ENCODE results near the gene SNRNP40. TPM values are rescaled to one million over a fixed set of nuclear protein-coding genes. Genes with fewer than 3 reads are reported as not detected.
A peak's percentile ranks its signal among the peaks of the same experiment; 100 is the strongest.

The SNRNP40 gene
- polyA plus RNA-seq (2011; rRNA removed) = 42.1 and 55.2 TPM in 2 replicates
- 45.5 and 57.3 TPM in 2 replicates for polyA minus RNA-seq (2011; rRNA and poly(A)+ RNA removed)

- peak; percentile 99 for DNase-seq (ENCODE audit: low read depth)
Measured at GRCh38 chr1:31296486-31297276, at the start of gene SNRNP40, which contains the start of gene ZCCHC17. TSS of gene SNRNP40 (minus strand) at chr1:31296788. CDS start at chr1:31296751, 37 bp downstream. TSS of gene ZCCHC17 (plus strand) at chr1:31297032. CDS start at chr1:31310099, 13,067 bp downstream.

GRCh38 chr1:31345635-31346034 lies 49.0 kb upstream of the SNRNP40 start:
- Histone ChIP-seq H3K4me3 (ENCODE audit: low read depth, low read length) (no peak overlapping the region), H3K36me3 (ENCODE audit: control insufficient read depth, insufficient read depth, low read length) (peaks cover 2% of the 10 kb centered on the region; the same call in 1 of the 2 replicates), H3K27me3 (ENCODE audit: control insufficient read depth, insufficient read depth, low read length) (no peaks in the 10 kb centered on the region)
- no peak for DNase-seq (ENCODE audit: low read depth)
- CTCF ChIA-PET = no interaction called here
- POLR2A ChIA-PET = no interaction called here
- TF ChIP-seq CTCF (IDR thresholded peaks at IDR 0.05; ENCODE audit: insufficient read depth, low read depth, low read length) = no peak

More at GRCh38 chr1:31296486-31297276, at the start of gene SNRNP40, which contains the start of gene ZCCHC17:
- POLR2A ChIA-PET = interaction anchor here (0.5 to 0.8 kb wide), 3 partner anchors 10 to 101 kb away, joined by 3 to 6 read pairs (median 6); no protein-coding TSS in a partner anchor
- Histone ChIP-seq H3K4me3 (ENCODE audit: low read depth, low read length) (peak within 1 kb of the TSS; percentile 91), H3K27me3 (ENCODE audit: control insufficient read depth, insufficient read depth, low read length) (no peaks in the 10 kb centered on the region), H3K36me3 (ENCODE audit: control insufficient read depth, insufficient read depth, low read length) (peaks cover 3% of the 10 kb centered on the region)
- CTCF ChIA-PET = interaction anchor here (0.6 to 1.5 kb wide), 6 partner anchors 10 to 1175 kb away, joined by 3 to 7 read pairs (median 3); no protein-coding TSS in a partner anchor
- peak; percentile 23; the same call in 1 of the 2 replicates for TF ChIP-seq CTCF (IDR thresholded peaks at IDR 0.05; ENCODE audit: insufficient read depth, low read depth, low read length)

- H3K36me3 ChIP-seq (ENCODE audit: control insufficient read depth, insufficient read depth, low read length) = peaks cover 3% of the 10 kb centered on the region; the same call in 1 of the 2 replicates
- H3K27me3 ChIP-seq (ENCODE audit: control insufficient read depth, insufficient read depth, low read length) = no peaks in the 10 kb centered on the region
- no peak for DNase-seq (ENCODE audit: low read depth)
- TF ChIP-seq CTCF (IDR thresholded peaks at IDR 0.05; ENCODE audit: insufficient read depth, low read depth, low read length) = no peak
- H3K4me3 ChIP-seq (ENCODE audit: low read depth, low read length) = no peak overlapping the region
- CTCF ChIA-PET = interaction anchor here (0.6 kb wide), 1 partner anchor 526 kb away, joined by 3 read pairs; no protein-coding TSS in a partner anchor
- POLR2A ChIA-PET = no interaction called here
Measured at GRCh38 chr1:31344503-31344902, 47.9 kb upstream of the SNRNP40 start.

GRCh38 chr1:31336687-31337467 lies 40.3 kb upstream of the SNRNP40 start:
- POLR2A ChIA-PET = no interaction called here
- Histone ChIP-seq H3K27me3 (ENCODE audit: control insufficient read depth, insufficient read depth, low read length) (no peaks in the 10 kb centered on the region), H3K4me3 (ENCODE audit: low read depth, low read length) (no peak overlapping the region), H3K36me3 (ENCODE audit: control insufficient read depth, insufficient read depth, low read length) (0 out of 2 replicates have a peak, but pooled peaks cover 1% of the 10 kb centered on the region)
- CTCF ChIA-PET = interaction anchor here (1.1 to 3.0 kb wide), 3 partner anchors 10 to 154 kb away, joined by 3 to 34 read pairs (median 5); no protein-coding TSS in a partner anchor
- no peak for TF ChIP-seq CTCF (IDR thresholded peaks at IDR 0.05; ENCODE audit: insufficient read depth, low read depth, low read length)
- no peak for DNase-seq (ENCODE audit: low read depth)
